ENCODE data around the gene ZBTB24.

DNA sequence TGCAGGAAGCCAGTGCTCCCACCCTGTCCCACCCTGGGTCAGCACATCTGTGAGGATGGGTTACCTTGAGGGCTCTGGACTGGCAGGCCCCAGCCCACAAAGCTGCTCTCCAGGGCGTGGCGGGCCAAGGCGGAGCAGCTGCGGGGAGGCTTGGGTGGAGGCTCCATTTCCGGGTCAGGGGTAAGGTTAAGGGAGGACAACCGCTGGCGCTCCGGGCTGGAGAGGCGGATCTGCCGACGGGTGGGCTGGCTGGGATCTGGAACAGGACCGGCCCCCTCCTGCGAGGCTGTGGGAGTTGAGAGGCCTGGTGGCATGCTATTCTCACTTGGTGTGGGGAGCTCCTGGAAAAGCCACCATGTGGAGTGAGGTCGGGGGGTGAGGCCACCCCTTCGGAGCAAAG, 36.9 kb downstream of the ZBTB24 start:
- TF ChIP-seq, protein P1, sequence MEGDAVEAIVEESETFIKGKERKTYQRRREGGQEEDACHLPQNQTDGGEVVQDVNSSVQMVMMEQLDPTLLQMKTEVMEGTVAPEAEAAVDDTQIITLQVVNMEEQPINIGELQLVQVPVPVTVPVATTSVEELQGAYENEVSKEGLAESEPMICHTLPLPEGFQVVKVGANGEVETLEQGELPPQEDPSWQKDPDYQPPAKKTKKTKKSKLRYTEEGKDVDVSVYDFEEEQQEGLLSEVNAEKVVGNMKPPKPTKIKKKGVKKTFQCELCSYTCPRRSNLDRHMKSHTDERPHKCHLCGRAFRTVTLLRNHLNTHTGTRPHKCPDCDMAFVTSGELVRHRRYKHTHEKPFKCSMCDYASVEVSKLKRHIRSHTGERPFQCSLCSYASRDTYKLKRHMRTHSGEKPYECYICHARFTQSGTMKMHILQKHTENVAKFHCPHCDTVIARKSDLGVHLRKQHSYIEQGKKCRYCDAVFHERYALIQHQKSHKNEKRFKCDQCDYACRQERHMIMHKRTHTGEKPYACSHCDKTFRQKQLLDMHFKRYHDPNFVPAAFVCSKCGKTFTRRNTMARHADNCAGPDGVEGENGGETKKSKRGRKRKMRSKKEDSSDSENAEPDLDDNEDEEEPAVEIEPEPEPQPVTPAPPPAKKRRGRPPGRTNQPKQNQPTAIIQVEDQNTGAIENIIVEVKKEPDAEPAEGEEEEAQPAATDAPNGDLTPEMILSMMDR (IDR thresholded peaks at IDR 0.05) = no peak
- no peak for TF ChIP-seq POLR2A (IDR thresholded peaks at IDR 0.05)

Measured in testis (tissue), 2 donors.